A673 (cell line): ENCODE data around the gene SSH2. TPM values are rescaled to one million over a fixed set of nuclear protein-coding genes. Genes with fewer than 3 reads are reported as not detected.

Experiments used
- BruUV-seq: library from RNA; stranded (reverse); fragments of 400-500 nt; replicated peaks from 2 replicates; lab custom pipeline; 2021; lab: Mats Ljungman, UMichigan
- CTCF ChIA-PET: fragments of 300-600 bp; sonication (Branson Sonifier 250); formaldehyde crosslinking; loops from one replicate; lab custom pipeline; 2022; ENCODE audit warnings: antibody characterized with exemption; lab: Charles Lee
- POLR2A ChIA-PET: fragments of 300-600 bp; sonication (Branson Sonifier 250); formaldehyde crosslinking; loops from one replicate; lab custom pipeline; 2022; ENCODE audit warnings: antibody characterized with exemption; ENCODE audit not compliant: low non-redundant PET; lab: Charles Lee
- DNase-seq: peaks from one replicate; pipeline ENCODE4 v3.0.0-alpha.2; 2015; ENCODE audit warnings: low spot score
- H3K27ac ChIP-seq: fragments of 200-600 bp; sonication (generic); 2 replicates; pipeline ENCODE4 v1.5.1; 2016; ENCODE audit warnings: mixed run types, low read depth, mild to moderate bottlenecking, mixed read lengths, antibody characterized with exemption, low read length; ENCODE audit not compliant: poor library complexity, severe bottlenecking
- H3K27me3 ChIP-seq: fragments of 200-600 bp; sonication (generic); replicated peaks from 2 replicates; pipeline ENCODE4 v1.6.1; 2017; ENCODE audit warnings: mixed run types, low read depth, mild to moderate bottlenecking, mixed read lengths, antibody characterized with exemption, low read length; ENCODE audit not compliant: insufficient read depth, poor library complexity
- H3K36me3 ChIP-seq: fragments of 200-600 bp; sonication (generic); 2 replicates; pipeline ENCODE4 v1.6.1; 2016; ENCODE audit warnings: mixed run types, mild to moderate bottlenecking, mixed read lengths, antibody characterized with exemption, low read length; ENCODE audit not compliant: insufficient read depth, poor library complexity, severe bottlenecking
- H3K4me1 ChIP-seq: fragments of 200-600 bp; sonication (generic); 2 replicates; pipeline ENCODE4 v1.6.1; 2017; ENCODE audit warnings: mixed run types, mild to moderate bottlenecking, mixed read lengths, antibody characterized with exemption, low read length; ENCODE audit not compliant: insufficient read depth, poor library complexity, severe bottlenecking
- H3K4me3 ChIP-seq: fragments of 200-600 bp; sonication (generic); 2 replicates; pipeline ENCODE4 v1.5.1; 2016; ENCODE audit warnings: low read depth, mixed run types, mild to moderate bottlenecking, mixed read lengths, low read length; ENCODE audit not compliant: poor library complexity, severe bottlenecking
- H3K9me3 ChIP-seq: fragments of 200-600 bp; sonication (generic); 2 replicates; pipeline ENCODE4 v1.6.1; 2016; ENCODE audit warnings: mixed run types, low read depth, mild to moderate bottlenecking, mixed read lengths, antibody characterized with exemption, low read length; ENCODE audit not compliant: poor library complexity, severe bottlenecking
- EZH2 ChIP-seq: fragments of 200-600 bp; sonication (generic); IDR thresholded peaks from 2 replicates; pipeline ENCODE4 v1.6.1; 2017; ENCODE audit warnings: borderline replicate concordance, low read depth, mild to moderate bottlenecking, mixed read lengths, antibody characterized with exemption, low read length; ENCODE audit not compliant: poor library complexity, severe bottlenecking
- intact Hi-C: fragments of 100-400 bp; cut with micrococcal nuclease; formaldehyde crosslinking; loops from one replicate; pipeline ENCODE4 v1.10.0; 2022; ENCODE audit not compliant: unreplicated experiment
- total RNA-seq: library from RNA; stranded (reverse); gene quantifications from 2 replicates; pipeline ENCODE4 v1.2.3, GENCODE V29; 2021
- TF ChIP-seq, protein P1 (sequence below): fragments of 300-800, 200-600 bp; sonication (generic); conservative IDR thresholded peaks from 2 replicates; pipeline ENCODE4 v1.5.1; 2017; ENCODE audit warnings: low read depth, mild to moderate bottlenecking, antibody characterized with exemption, low read length, moderate library complexity, mixed read lengths

The SSH2 gene
- total RNA-seq, 1 experiment from 2014 or later = 75.5 TPM

DNA sequence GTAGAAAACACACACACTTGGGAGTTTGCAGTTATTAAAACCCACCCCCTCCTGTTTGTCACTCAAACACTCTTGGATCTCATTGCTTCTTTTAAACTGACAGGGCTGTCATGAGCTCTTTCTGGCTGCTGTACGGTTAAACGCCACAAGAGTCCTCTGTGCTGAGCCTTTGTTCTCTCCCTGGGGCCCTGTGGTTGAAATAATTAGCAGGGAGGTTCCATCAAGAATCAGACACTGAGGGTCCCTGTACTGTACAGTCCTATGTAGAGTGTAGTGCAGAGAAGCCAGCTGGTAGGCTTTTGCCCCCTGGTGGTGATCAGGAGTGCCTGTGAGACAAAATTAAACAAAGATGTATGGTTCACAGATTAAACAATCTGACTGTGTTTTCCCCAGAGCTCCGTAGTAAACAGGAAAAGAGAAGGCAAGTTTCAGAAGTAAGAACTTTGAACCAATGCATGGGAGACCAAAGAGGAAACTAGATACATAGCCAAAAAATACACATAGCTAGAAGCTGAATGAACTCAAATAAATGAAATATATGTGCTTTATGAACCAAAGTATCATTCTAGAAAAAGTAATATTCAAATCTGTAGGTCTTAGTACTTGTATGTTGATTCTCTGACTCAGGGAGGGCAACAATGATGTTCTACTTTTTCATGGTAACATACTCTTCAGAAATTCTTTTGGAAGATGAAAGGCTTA, 1.4 kb upstream of the SSH2 start:
- ChIA-PET POLR2A (interaction anchor here (0.5 to 0.7 kb wide), 4 partner anchors 8 to 142 kb away, joined by 3 to 14 read pairs (median 6); no protein-coding TSS in a partner anchor), CTCF (interaction anchor here (0.6 to 2.8 kb wide), 17 partner anchors 27 to 351 kb away, joined by 3 to 56 read pairs (median 10); partner anchors contain the start of gene ANKRD13B)
- DNase-seq = peak; percentile 99
- peaks cover 31% of the 10 kb centered on the region for H3K4me1 ChIP-seq
- H3K27ac ChIP-seq = peak overlapping the region; percentile 88
- H3K9me3 ChIP-seq = no peaks in the 10 kb centered on the region
- TF ChIP-seq EZH2 = no peak
- TF ChIP-seq, protein P1, sequence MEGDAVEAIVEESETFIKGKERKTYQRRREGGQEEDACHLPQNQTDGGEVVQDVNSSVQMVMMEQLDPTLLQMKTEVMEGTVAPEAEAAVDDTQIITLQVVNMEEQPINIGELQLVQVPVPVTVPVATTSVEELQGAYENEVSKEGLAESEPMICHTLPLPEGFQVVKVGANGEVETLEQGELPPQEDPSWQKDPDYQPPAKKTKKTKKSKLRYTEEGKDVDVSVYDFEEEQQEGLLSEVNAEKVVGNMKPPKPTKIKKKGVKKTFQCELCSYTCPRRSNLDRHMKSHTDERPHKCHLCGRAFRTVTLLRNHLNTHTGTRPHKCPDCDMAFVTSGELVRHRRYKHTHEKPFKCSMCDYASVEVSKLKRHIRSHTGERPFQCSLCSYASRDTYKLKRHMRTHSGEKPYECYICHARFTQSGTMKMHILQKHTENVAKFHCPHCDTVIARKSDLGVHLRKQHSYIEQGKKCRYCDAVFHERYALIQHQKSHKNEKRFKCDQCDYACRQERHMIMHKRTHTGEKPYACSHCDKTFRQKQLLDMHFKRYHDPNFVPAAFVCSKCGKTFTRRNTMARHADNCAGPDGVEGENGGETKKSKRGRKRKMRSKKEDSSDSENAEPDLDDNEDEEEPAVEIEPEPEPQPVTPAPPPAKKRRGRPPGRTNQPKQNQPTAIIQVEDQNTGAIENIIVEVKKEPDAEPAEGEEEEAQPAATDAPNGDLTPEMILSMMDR = peak; percentile 98
- H3K36me3 ChIP-seq = no peaks in the 10 kb centered on the region
- H3K27me3 ChIP-seq = no peaks in the 10 kb centered on the region
- peak overlapping the region; percentile 80 for H3K4me3 ChIP-seq
- no TSS peak for BruUV-seq
- intact Hi-C loops = loop anchor here (1.0 to 5.0 kb wide), 6 partner anchors 91 to 349 kb away; no protein-coding TSS in a partner anchor

DNA sequence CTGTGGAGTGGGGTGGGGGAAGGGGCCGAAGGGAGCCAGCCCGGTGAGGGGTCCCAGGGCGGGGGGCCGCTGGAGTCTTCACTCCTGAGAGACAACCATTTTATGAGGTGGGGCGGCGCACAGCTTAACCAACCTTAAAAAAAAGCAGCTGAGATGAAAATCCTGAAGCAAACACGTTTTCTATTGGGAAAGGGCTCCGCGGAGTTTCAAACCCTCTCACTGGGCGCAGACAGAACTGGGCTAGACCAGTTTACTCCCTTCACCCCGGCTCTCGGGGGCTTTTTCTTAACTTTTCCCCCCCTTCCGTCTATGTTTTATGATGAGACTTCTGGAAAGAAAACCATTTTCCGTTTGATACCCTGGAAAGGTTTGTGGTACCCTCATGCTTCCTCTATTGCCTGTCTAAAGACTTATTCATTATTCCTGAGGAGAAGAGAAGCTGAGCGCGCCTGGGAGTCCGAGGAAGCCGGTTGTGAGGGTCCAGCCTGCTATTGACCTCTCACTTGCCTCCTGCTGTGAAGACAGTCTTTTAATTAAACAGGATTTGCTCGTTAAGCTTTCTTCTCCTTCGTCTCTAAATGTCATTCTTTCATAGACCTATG, 482 bp upstream of the SSH2 start:
- Histone ChIP-seq H3K27me3 (no peaks in the 10 kb centered on the region), H3K9me3 (no peaks in the 10 kb centered on the region), H3K4me1 (peaks cover 31% of the 10 kb centered on the region), H3K4me3 (peak overlapping the region; percentile 80), H3K27ac (peak overlapping the region; percentile 88), H3K36me3 (no peaks in the 10 kb centered on the region)
- TSS peak; percentile 57 for BruUV-seq
- intact Hi-C loops = loop anchor here (1.0 to 5.0 kb wide), 6 partner anchors 92 to 348 kb away; no protein-coding TSS in a partner anchor
- no peak for DNase-seq
- ChIA-PET CTCF (interaction anchor here (0.6 to 2.8 kb wide), 18 partner anchors 26 to 350 kb away, joined by 3 to 56 read pairs (median 10); partner anchors contain the start of gene ANKRD13B), POLR2A (interaction anchor here (0.5 kb wide), 1 partner anchor 106 kb away, joined by 3 read pairs; no protein-coding TSS in a partner anchor)
- TF ChIP-seq, protein P1 = no peak
- TF ChIP-seq EZH2 = no peak

DNA sequence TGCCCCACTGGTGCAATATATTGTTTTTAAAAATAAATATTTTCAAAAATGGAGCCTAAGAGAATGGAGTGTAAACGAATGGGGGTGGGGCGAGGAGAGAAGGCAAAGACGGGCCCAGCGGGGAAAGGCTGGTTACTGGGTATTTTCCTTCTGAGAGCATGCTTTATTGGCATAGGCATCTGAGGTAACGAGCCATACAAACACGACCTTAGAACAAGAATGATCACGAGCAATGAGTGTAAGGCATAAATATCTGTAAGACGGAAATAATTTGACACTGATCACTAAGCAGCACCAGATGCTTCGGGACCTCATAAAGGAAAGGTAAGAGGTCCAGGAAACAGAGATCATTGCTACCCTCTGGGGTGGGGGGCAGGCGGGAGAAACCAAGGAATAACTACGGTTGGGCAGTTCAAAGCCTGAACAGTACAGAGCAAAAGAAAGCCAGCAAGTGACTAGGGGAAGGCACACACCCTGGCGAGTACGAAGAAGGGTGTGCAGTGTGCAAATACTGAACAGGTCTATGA, 959 bp downstream of the SSH2 start:
- CTCF ChIA-PET = interaction anchor here (2.3 kb wide), 1 partner anchor 150 kb away, joined by 13 read pairs; no protein-coding TSS in a partner anchor
- no peaks in the 10 kb centered on the region for H3K27me3 ChIP-seq
- POLR2A ChIA-PET = no interaction called here
- DNase-seq = peak; percentile 83
- peak overlapping the region; percentile 88 for H3K27ac ChIP-seq
- no TSS peak for BruUV-seq
- TF ChIP-seq, protein P1 = no peak
- no peak for TF ChIP-seq EZH2
- no peaks in the 10 kb centered on the region for H3K9me3 ChIP-seq
- no peaks in the 10 kb centered on the region for H3K36me3 ChIP-seq
- H3K4me1 ChIP-seq = peaks cover 31% of the 10 kb centered on the region
- intact Hi-C loops = no loop called here
- peak overlapping the region; percentile 80 for H3K4me3 ChIP-seq
